A172 (cell line): ENCODE results near the gene SCP2. TPM values are rescaled to one million over a fixed set of nuclear protein-coding genes. Genes with fewer than 3 reads are reported as not detected.

Experiments
- DNase-seq: peaks from one replicate; pipeline ENCODE4 v3.0.0-alpha.2; 2015; ENCODE audit warnings: low spot score
- total RNA-seq: library from RNA; depleted of rRNA; stranded (reverse); fragments of >200 nt; shearing (Covaris generic); gene quantifications from 2 replicates; pipeline ENCODE4 v1.2.3, GENCODE V29; 2014

SCP2 gene
- total RNA-seq, 1 experiment from 2014 or later: 180 TPM

DNA sequence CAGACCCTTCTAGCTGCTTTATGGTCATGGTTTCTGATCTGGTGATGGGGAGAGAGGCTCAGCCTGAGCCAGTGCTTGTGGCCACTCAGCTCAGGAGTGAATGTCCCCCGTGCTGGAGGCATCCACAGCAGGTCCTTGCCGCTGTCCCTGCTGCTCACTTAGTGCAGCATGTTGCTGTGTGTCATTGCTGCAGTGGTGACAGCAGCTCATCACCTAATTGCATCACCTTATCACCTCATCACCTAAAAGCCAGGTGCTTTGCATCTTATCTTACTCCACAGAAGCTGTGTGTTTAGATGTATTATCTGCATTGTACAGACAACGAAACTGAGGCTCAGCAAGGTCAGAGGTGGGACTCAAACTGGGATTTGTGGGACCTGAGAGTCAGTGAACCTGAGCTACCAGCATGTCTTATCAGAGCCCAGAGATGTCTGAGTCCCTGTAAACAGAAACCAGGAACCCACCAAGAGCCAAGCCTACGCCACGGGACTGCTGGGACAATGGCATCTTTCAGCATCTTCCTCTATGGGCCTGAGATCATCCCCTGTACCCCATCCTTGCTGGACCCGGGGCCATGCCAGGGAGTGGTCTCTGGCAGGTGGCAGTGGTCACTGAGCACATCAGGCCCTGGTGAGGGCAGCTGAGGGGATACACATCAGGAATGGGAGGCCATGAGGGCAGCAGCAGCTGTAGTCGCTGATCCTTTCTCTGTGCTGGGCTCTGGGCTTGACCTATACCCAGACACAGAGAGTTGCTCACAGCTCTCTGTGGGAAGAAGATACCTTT, 141.4 kb downstream of the SCP2 start:
- no peak for DNase-seq

DNA sequence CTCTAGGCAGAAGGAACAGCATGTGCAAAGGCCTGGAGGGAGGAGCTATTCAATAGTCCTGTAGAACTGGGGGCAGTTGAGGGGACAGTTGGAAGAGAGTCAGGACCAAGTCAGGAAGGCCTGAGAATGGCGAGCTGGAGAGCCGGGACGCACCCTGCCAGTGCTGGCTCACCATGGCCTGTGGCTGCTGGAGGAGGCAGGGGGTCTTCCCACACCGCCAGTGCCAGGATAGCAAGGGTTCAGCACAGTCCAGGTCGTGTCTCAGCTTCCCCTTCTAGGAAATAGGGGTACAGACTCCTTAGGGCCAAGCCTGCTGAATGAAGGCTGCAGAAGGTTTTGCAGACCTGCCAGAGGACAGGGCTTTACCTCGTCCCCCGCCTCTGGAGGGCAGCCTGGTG, 142.2 kb downstream of the SCP2 start:
- DNase-seq: no peak

DNA sequence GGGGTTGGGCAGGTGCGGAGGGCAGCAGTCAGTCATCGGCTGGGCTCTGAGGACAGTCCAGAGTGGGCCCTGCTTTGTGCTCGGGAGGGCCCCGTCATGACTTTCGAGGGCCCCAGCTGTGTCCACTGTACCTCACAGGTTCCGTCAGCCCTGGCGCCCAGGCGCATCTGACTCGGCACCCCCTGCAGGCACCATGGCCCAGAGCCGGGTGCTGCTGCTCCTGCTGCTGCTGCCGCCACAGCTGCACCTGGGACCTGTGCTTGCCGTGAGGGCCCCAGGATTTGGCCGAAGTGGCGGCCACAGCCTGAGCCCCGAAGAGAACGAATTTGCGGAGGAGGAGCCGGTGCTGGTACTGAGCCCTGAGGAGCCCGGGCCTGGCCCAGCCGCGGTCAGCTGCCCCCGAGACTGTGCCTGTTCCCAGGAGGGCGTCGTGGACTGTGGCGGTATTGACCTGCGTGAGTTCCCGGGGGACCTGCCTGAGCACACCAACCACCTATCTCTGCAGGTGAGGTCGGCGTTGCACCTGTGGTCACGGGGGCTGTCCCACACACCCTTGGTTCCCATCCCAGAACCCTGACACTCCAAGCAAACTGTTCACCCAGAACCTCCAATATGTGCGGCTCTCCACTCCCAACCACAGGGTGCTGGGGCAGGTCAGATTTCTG, 142.7 kb downstream of the SCP2 start:
- no peak for DNase-seq

DNA sequence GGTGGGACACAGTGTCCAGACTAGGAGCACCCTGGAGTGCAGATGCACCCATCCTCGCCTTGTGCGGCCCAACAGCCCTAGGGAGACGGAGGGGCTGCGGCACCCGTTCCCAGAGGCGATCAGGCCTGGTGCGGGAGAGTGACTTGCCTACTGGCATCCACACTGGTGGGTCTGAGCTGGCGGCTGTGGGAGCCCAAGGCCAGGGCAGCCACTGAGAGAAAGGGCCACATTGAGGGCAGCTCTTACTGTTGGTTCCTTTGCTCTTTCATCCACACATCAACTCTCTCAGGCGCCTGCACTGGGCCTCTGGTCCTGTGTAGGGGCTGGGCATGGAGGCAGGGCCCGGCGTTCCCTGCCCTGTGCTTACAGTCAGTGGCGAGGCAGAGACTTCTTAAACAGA, 143.5 kb downstream of the SCP2 start:
- DNase-seq: no peak

DNA sequence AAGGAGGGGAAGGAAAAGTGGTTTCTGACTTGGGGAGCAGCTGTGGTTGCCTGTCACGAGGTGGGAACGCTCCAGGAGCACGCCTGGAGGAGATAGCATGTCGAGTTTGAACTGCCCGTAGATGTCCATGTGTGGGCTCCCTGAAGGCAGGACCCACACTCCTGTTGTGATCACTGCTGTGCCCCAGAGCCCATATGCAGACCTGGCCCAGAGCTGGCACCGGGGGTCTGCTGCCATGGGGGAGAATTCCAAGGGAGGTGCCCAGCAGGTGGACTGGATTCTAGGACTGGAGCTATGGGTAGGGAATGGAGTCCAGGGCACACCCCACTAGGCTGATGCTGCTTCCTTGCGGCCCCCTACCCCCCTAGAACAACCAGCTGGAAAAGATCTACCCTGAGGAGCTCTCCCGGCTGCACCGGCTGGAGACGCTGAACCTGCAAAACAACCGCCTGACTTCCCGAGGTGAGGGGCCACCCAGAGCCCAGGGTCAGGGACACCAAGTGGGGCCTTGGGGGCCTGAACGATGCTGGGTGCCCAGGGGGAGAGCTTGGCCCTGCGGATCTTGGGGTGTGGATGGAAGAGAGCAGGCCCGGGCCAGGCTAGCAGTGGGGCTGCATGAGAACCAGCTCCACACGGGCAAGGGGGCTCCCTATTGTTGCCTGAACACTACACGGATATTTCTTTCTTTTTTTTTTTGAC, 144.2 kb downstream of the SCP2 start:
- DNase-seq: no peak

DNA sequence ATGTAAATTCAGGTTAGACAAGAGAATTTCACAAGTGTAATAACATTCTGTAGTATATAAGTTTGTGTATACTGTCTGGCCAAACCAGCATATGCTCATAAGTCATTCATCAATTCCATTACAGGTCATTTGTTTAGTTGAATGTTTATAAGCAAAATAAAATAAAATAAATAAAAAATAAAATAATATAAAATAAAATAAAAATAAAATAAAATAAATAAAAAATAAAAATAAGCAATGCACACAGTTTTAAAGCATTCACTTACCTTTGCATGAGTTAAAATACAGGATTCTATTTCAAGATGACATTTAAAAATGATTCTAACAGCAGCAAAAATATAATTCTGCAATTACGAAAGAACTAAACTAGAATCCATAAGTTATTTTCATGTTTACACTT, 144.8 kb downstream of the SCP2 start:
- DNase-seq: no peak

DNA sequence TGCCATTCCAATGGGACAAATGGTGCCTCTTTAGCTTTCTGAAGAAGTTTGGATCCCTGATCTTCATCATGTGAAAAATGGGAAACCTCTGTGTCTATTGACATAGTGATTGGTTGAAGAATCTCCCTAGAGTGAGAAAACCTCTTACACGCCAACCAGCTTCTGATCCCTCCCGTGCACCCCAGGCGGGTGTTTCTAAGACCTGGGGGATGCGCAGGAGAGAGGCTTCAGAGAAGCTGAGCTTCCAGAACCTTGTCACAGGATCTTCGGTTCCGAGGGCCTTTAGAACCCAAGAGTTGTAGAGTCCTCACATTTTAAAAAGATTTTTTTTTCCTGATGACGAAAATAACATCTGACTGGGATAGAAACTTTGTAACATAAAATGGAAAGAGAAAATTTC, 146.2 kb downstream of the SCP2 start:
- no peak for DNase-seq

DNA sequence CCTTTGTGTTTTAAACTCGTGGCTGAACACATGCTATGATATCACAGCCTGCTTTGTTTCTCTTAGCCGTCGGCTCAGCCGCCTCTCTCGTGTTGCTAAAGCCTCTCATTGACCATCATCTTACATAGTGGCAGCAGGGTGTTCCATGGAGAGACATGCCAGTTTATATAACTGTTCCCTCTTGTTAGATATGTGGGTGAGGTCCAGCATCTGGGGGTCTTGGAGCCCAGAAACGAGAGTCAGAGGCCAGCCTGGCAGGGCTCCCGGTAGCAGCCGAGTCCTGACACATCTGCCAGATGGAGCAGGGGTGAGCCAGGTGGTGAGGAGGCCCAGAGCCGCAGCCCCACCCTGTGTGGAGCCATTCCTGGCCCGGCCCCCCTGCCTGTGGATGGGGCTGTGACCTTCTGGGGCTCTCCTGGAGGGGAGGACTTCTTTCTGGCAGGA, 146.8 kb downstream of the SCP2 start:
- no peak for DNase-seq

DNA sequence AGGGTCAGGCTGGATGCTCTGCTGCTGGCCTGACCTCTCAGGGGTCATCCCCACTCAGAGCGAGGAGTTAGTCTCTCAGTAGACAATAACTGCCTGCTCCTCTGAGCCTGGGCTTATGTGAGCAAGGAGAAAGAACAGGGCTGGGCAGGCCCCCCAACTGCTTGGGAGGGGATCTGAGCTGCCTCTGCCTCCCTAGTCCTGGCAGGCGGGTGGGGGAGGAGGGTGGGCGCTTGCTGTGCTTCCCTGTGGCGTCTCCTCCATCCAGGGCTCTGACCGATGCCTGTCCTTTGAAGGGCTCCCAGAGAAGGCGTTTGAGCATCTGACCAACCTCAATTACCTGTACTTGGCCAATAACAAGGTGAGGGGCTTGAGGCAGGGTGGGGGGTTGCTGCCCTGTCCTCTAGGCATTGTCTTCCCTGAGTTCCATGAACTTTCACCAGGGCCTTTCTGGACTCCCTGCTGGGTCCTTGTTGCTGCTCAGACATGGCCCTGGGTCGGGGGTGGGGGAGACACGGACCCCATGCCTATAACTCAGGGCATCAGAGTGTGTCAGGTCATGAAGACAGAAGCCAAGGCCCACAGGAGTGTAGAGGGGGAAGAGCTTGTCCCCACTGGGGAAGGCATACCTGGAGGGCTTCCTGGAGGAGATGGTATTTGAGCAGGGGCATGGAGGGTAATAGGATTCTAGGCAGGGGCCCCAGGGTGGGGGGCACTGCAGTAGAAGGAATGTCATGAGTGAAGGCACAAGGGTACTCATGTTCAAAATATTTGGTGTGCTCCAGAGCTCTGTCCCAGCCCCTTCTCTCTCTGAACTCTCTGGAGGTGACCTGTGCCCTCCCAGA, 147.5 kb downstream of the SCP2 start:
- DNase-seq: no peak

DNA sequence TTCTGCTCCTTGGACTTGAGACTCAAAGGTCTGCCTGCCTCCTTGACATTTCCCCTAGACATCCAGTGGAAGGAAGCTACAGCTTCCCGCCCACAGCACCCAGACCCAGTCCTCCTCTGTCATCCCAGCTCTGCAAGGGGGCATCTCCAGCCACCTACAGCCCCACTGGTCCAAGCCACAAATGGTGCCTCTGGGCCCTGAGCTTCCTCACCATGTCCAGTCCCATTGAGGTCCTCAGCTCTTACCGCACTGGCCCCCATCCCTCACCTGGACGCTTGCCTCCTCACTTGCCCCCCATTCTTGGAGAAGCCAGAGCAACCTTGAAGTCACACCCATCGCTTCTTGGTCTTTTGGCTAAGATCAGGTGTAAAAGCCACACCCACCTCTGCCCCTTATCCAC, 148.1 kb downstream of the SCP2 start:
- no peak for DNase-seq

DNA sequence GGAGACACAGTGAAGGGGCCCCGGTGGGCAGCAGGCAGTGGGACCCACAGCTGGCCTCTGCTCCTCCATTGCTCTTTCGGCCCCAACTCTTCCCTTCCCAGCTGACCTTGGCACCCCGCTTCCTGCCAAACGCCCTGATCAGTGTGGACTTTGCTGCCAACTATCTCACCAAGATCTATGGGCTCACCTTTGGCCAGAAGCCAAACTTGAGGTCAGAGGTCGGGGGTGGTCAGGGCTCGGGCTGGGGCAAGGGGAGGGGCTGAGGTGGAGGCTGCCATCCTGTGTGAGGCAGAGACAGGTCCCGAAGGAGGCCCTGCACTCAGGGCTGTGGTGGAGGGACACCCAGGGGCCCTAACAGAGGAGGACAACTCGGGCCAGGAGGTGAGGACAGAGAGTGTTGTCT, 148.7 kb downstream of the SCP2 start:
- no peak for DNase-seq

DNA sequence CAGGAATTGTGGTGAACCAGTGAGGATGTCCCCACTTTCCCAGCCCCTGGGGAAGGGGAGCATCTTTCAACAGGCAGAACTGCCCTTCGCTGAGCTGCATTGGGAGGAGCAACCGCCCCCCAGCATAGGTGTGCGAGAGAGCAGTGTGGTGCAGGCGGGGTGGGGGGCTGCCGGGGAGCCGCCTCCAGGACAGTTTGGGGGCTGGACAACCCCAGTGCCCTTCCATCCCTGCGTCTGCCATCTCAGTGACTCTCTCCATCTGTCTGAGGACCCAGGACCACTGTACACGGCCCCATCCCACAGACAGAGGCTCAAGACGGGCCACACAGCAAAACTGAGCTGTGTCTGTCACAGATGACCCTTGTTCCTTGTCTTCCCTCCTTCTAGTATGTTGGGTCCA, 149.1 kb downstream of the SCP2 start:
- DNase-seq: no peak

DNA sequence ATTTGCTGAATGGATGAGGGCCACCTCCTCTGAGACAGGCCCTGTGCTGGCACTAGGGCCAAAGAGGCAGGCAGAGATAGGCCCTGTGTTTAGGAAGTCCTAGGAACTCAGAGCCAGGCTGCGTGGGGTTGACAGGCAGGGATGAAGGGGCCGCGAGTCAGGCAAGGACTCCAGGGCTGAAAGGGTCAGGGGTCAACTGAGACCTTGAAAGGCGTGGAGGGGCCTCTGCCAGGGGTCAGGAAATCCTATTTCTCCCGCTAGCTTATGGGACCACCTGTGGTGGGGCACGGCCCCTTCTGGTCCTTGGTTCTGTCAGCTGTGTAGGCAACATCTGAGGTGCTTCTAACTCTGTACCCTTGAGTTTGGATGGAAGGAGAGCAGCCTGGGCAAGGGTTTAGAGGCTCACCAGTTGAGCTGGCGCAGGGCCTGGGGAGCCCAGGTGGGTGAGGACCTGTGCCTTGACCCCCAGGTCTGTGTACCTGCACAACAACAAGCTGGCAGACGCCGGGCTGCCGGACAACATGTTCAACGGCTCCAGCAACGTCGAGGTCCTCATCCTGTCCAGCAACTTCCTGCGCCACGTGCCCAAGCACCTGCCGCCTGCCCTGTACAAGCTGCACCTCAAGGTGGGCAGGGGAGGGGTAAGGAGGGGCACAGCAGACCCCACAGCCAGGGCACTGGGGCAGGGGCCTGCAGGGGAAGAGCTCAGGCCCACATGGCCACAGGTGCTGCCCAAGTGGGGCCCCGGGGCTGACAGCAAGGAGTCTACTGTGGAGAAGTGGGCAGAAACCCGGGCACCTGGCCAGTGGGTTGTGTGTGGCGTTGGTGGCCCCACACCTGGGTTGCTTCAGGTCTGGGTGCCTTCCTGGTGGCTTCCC, 149.9 kb downstream of the SCP2 start:
- DNase-seq: no peak

DNA sequence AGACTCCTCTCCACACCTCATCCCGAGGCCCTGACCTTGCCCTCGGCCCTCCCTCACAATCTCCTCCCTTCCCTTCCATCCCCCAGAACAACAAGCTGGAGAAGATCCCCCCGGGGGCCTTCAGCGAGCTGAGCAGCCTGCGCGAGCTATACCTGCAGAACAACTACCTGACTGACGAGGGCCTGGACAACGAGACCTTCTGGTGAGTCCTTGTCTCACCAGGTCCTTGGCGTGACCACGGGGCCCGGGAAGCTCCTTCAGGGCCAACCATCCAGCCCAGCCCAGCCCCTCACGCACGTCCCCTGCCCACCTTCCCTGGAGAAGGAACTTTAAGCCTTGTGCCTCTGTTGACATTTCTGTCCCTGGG, 150.5 kb downstream of the SCP2 start:
- DNase-seq: no peak

DNA sequence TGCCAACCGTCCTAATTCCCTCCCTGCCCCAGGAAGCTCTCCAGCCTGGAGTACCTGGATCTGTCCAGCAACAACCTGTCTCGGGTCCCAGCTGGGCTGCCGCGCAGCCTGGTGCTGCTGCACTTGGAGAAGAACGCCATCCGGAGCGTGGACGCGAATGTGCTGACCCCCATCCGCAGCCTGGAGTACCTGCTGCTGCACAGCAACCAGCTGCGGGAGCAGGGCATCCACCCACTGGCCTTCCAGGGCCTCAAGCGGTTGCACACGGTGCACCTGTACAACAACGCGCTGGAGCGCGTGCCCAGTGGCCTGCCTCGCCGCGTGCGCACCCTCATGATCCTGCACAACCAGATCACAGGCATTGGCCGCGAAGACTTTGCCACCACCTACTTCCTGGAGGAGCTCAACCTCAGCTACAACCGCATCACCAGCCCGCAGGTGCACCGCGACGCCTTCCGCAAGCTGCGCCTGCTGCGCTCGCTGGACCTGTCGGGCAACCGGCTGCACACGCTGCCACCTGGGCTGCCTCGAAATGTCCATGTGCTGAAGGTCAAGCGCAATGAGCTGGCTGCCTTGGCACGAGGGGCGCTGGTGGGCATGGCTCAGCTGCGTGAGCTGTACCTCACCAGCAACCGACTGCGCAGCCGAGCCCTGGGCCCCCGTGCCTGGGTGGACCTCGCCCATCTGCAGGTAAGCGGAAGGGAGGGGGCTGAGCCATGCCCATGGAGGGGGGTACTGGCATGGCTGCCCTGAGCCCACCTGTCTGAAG, 151.4 kb downstream of the SCP2 start:
- DNase-seq: no peak

DNA sequence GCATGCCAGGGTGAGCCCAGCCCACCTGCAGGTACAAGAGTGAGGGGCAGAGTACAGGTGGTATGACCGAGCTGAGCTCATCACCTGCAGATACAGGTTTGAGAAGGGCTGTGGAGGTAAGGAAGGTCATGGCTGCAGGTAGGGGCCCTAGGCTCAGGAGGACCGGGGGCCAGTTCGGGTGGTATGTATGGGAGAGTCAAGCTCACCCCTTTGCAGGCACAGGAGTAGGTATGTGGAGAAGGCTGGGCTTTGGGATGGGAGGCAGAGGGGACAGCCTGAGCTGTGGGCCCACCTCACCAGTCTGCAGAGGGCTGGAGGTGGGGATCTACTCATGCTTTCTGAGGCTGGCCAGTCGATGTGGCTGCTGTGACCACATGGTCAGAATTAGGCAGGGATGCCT, 152.2 kb downstream of the SCP2 start:
- no peak for DNase-seq

DNA sequence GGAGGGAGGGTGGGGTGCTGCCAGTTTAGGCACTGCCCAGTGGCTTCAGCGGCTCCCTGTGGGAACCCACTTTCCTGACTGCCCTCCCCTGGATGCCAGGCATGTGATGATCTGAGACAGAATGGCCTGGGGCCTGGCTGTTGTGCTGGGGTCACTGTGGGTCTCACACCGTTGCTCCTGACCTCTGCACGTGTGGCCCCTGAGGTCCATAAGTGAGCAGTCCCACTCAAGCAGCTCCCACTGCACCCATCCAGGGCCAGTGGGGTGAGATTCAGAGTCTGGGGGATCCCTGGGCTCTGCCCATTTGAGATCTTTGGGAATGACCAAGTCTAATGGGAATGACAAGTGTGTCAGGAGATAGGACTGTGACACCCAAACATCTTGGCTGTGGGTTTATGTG, 153.0 kb downstream of the SCP2 start:
- no peak for DNase-seq

DNA sequence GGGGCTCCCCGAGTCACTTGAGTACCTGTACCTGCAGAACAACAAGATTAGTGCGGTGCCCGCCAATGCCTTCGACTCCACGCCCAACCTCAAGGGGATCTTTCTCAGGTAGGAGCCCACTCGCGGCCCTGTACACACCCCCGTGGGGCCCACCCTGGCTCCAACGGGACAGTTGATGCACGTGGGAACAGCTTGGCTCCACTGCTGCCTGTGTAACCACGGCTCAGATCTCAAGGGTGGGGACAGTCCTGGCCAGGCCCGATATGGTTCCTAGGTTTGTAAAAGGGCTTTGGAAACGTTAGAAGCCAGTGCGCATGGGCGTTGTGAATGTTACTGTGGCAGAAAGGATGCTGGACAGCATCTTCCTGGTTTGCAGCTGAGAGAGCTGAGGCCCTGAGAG, 153.7 kb downstream of the SCP2 start:
- no peak for DNase-seq

DNA sequence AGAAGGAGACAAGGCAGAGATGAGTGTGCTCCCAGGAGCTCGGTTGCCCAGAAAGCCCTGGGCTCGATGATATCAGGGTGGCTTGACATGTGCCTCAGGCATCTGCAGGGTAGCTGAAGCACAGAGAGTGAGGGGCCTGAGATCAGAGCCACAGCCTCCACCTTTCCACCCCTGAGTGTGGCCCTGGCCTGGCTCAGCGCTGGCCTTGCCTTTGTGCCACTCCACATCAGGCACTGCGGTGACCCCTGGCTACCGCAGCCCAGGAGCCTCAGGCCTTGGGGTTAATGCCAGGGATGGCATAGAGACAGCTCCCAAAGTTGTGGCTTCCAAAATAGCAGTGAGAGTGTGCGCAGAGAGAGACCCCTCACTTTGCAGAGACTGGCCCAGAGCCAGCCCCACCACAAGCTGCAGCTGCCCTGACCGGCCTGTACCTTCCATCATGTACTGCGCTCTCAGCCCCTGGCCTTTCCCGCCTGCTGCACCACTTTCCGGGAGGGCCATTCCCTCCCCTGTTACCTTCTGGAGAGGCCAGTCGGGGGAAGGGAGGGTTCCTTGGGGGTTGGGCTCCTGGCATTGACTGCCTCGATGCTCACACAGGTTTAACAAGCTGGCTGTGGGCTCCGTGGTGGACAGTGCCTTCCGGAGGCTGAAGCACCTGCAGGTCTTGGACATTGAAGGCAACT, 154.4 kb downstream of the SCP2 start:
- no peak for DNase-seq
